ENCODE measurements around the gene ASCL5.

DNA sequence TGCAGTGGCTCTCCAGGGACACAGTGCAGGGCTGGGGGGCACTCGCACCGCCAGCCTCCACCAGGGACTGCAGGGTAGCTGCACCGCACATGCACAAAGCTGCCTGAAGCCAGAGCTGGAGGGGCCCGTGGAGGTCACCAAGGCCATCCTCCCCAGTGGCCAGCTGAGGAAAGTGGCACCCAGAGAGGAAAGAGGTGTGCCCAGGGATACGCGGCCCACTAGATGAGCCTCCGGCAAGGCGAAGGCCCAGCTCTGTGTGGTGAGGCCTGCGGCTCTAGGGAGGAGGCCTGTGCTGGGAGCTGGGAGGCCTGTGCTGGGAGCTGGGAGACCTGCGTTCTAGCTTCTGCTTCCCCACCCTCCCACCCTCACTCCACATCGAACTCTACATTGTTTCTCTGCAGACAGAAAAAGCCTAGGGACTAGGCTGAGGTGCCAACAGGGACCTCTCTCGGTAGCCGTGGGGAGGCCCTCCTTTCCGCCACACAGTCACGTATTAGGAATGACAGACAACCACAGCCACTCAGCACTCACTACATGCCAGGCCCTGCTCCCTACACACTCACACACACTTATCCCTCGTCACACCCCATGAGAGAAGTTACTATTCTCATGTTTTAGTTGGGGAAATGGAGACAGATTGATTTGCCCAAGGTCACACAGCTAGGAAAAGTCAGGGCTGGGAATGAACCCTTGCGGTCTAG, 921 bp upstream of the ASCL5 start:
- TF ChIP-seq POLR2A (IDR thresholded peaks at IDR 0.05): no peak
- TF ChIP-seq, protein P1, sequence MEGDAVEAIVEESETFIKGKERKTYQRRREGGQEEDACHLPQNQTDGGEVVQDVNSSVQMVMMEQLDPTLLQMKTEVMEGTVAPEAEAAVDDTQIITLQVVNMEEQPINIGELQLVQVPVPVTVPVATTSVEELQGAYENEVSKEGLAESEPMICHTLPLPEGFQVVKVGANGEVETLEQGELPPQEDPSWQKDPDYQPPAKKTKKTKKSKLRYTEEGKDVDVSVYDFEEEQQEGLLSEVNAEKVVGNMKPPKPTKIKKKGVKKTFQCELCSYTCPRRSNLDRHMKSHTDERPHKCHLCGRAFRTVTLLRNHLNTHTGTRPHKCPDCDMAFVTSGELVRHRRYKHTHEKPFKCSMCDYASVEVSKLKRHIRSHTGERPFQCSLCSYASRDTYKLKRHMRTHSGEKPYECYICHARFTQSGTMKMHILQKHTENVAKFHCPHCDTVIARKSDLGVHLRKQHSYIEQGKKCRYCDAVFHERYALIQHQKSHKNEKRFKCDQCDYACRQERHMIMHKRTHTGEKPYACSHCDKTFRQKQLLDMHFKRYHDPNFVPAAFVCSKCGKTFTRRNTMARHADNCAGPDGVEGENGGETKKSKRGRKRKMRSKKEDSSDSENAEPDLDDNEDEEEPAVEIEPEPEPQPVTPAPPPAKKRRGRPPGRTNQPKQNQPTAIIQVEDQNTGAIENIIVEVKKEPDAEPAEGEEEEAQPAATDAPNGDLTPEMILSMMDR (IDR thresholded peaks at IDR 0.05): no peak
